Measurements from ENCODE around the gene PLIN3.

Gene PLIN3

DNA sequence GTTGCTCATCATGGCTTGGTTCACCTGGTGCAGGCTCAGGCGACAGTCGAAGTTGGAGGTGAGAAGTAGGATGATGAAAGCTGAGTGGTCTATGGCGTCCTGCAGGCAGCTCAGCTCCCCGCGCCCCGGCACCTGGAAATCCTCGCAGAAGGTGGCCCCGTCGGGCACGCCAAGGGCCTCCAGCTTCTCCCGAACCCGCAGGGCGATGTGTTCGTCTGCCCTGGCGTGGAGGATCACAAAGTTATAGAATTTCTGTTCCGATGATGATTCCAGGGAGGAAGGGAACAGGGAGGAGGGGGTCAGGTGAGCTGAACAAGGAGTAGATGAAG lies 50.6 kb downstream of the PLIN3 start:
- peaks cover 19% of the 10 kb centered on the region for H3K4me1 ChIP-seq (ENCODE audit: insufficient read depth, low read length, severe bottlenecking)
- H3K4me2 ChIP-seq (ENCODE audit: low read length), result no peak overlapping the region
- H2AFZ ChIP-seq (ENCODE audit: low read length), result no peak overlapping the region
- no peaks in the 10 kb centered on the region for H3F3A ChIP-seq (ENCODE audit: insufficient read depth, low read length)
- H3K36me3 ChIP-seq (ENCODE audit: insufficient read depth, low read length), result peaks cover 24% of the 10 kb centered on the region
- H3K4me3 ChIP-seq (ENCODE audit: low read depth, low read length, poor library complexity, severe bottlenecking), result no peak overlapping the region
- H3K27ac ChIP-seq (ENCODE audit: low read depth, low read length, poor library complexity, severe bottlenecking), result no peak overlapping the region
- H3K79me2 ChIP-seq (ENCODE audit: insufficient read depth, low read length), result no peaks in the 10 kb centered on the region
- no peaks in the 10 kb centered on the region for H3K9me2 ChIP-seq (ENCODE audit: low read depth, low read length)
- H3K9me3 ChIP-seq (ENCODE audit: low read length), result no peaks in the 10 kb centered on the region
- no peak for TF ChIP-seq EZH2 (IDR thresholded peaks at IDR 0.05; ENCODE audit: borderline replicate concordance, low read length)
- TF ChIP-seq CTCF (IDR thresholded peaks at IDR 0.05; ENCODE audit: low read length), result no peak
- no peaks in the 10 kb centered on the region for H4K20me1 ChIP-seq (ENCODE audit: insufficient read depth, low read length)
- H3K27me3 ChIP-seq (ENCODE audit: insufficient read depth, low read length), result no peaks in the 10 kb centered on the region
- no peak overlapping the region for H3K9ac ChIP-seq (ENCODE audit: low read length)

- Histone ChIP-seq H3K9me3 (ENCODE audit: low read length) (no peaks in the 10 kb centered on the region), H3K9me2 (ENCODE audit: low read depth, low read length) (no peaks in the 10 kb centered on the region), H3F3A (ENCODE audit: insufficient read depth, low read length) (no peaks in the 10 kb centered on the region), H3K36me3 (ENCODE audit: insufficient read depth, low read length) (peaks cover 24% of the 10 kb centered on the region), H3K79me2 (ENCODE audit: insufficient read depth, low read length) (no peaks in the 10 kb centered on the region), H3K4me3 (ENCODE audit: low read depth, low read length, poor library complexity, severe bottlenecking) (no peak overlapping the region), H3K27ac (ENCODE audit: low read depth, low read length, poor library complexity, severe bottlenecking) (no peak overlapping the region), H2AFZ (ENCODE audit: low read length) (no peak overlapping the region), H4K20me1 (ENCODE audit: insufficient read depth, low read length) (no peaks in the 10 kb centered on the region), H3K4me1 (ENCODE audit: insufficient read depth, low read length, severe bottlenecking) (peaks cover 21% of the 10 kb centered on the region), H3K27me3 (ENCODE audit: insufficient read depth, low read length) (no peaks in the 10 kb centered on the region), H3K4me2 (ENCODE audit: low read length) (no peak overlapping the region), H3K9ac (ENCODE audit: low read length) (peak overlapping the region; percentile 9; the same call in 1 of the 2 replicates)
- TF ChIP-seq EZH2 (IDR thresholded peaks at IDR 0.05; ENCODE audit: borderline replicate concordance, low read length) (no peak), CTCF (IDR thresholded peaks at IDR 0.05; ENCODE audit: low read length) (no peak)
Measured at GRCh38 chr19:4816202-4816949, 51.1 kb downstream of the PLIN3 start.

GRCh38 chr19:4815426-4816201 lies 51.9 kb downstream of the PLIN3 start:
- no peaks in the 10 kb centered on the region for H3K9me2 ChIP-seq (ENCODE audit: low read depth, low read length)
- no peaks in the 10 kb centered on the region for H3K27me3 ChIP-seq (ENCODE audit: insufficient read depth, low read length)
- H3K9me3 ChIP-seq (ENCODE audit: low read length), result no peaks in the 10 kb centered on the region
- TF ChIP-seq EZH2 (IDR thresholded peaks at IDR 0.05; ENCODE audit: borderline replicate concordance, low read length) (no peak), CTCF (IDR thresholded peaks at IDR 0.05; ENCODE audit: low read length) (no peak)
- H3K36me3 ChIP-seq (ENCODE audit: insufficient read depth, low read length), result peaks cover 24% of the 10 kb centered on the region
- H3K4me1 ChIP-seq (ENCODE audit: insufficient read depth, low read length, severe bottlenecking), result peaks cover 28% of the 10 kb centered on the region
- no peak overlapping the region for H2AFZ ChIP-seq (ENCODE audit: low read length)
- H3K27ac ChIP-seq (ENCODE audit: low read depth, low read length, poor library complexity, severe bottlenecking), result no peak overlapping the region
- H3F3A ChIP-seq (ENCODE audit: insufficient read depth, low read length), result no peaks in the 10 kb centered on the region
- H3K9ac ChIP-seq (ENCODE audit: low read length), result peak overlapping the region; percentile 9; the same call in 1 of the 2 replicates
- no peaks in the 10 kb centered on the region for H3K79me2 ChIP-seq (ENCODE audit: insufficient read depth, low read length)
- no peak overlapping the region for H3K4me2 ChIP-seq (ENCODE audit: low read length)
- no peak overlapping the region for H3K4me3 ChIP-seq (ENCODE audit: low read depth, low read length, poor library complexity, severe bottlenecking)
- H4K20me1 ChIP-seq (ENCODE audit: insufficient read depth, low read length), result no peaks in the 10 kb centered on the region

All from OCI-LY1 (cell line).